GM21723 (cell line): ENCODE data around the gene CPM.
"Not testable (repeated sequence)": the region's sequence is repeated elsewhere in the genome, so short reads cannot be mapped to it uniquely, and the experiment has no call there.

ENCODE experiments used
- ATAC-seq: cut with Tn5 transposase; IDR thresholded peaks from one replicate; pipeline ENCODE4 v1.9.1; 2021; ENCODE audit warnings: mild to moderate bottlenecking, moderate library complexity; ENCODE audit not compliant: unreplicated experiment

Gene CPM

GRCh38 chr12:68809190-68810026, 123.6 kb downstream of the CPM start:
- no peak for ATAC-seq

- ATAC-seq: peak; percentile 47
Observed at GRCh38 chr12:68808388-68809189, 124.4 kb downstream of the CPM start.

- ATAC-seq: peak; percentile 79
Observed at GRCh38 chr12:68807576-68808387, 125.2 kb downstream of the CPM start, which contains the start of gene MDM2. MDM2 (plus strand) TSS chr12:68808177; CDS start chr12:68808478, 301 bp downstream.

- ATAC-seq: not testable (repeated sequence)
Observed at GRCh38 chr12:68807274-68807575, 125.7 kb downstream of the CPM start.

- no peak for ATAC-seq
Observed at GRCh38 chr12:68806488-68807237, 126.3 kb downstream of the CPM start.

GRCh38 chr12:68805592-68806120, 127.3 kb downstream of the CPM start:
- ATAC-seq: no peak

GRCh38 chr12:68804657-68805591, 128.0 kb downstream of the CPM start:
- no peak for ATAC-seq

- ATAC-seq: no peak
Observed at GRCh38 chr12:68803948-68804656, 128.9 kb downstream of the CPM start.

GRCh38 chr12:68802911-68803651, 129.9 kb downstream of the CPM start:
- not testable (repeated sequence) for ATAC-seq

- ATAC-seq: not testable (repeated sequence)
Observed at GRCh38 chr12:68802372-68802745, 130.6 kb downstream of the CPM start.
